HG03342 (cell line): ENCODE data around the gene NEUROG1.
"Not testable (repeated sequence)": the region's sequence is repeated elsewhere in the genome, so short reads cannot be mapped to it uniquely, and the experiment has no call there.

ENCODE experiments used
- ATAC-seq: cut with Tn5 transposase; IDR thresholded peaks from one replicate; pipeline ENCODE4 v1.9.1; 2021; ENCODE audit warnings: mild to moderate bottlenecking, moderate library complexity; ENCODE audit not compliant: unreplicated experiment

The NEUROG1 gene

DNA sequence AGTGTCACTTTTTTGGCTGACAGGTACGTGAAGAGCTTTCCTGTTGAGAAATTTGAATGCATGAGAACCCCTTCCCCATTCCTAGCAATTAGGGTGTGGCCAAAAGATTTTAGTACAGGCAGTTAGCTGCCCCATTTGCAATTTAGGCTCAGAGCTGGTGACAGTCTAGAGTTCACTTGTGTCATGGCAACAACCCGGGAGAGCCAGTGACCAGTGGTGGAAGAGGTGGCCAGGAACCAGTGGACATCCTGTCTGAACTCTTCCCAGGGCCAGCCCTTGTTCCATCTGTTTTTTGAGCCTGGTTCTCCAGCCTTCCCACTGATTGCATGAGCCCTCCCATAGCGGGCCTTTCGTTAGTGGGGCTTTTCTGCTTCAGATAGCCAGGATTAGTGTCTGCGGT lies 2.5 kb upstream of the NEUROG1 start:
- ATAC-seq = no peak

DNA sequence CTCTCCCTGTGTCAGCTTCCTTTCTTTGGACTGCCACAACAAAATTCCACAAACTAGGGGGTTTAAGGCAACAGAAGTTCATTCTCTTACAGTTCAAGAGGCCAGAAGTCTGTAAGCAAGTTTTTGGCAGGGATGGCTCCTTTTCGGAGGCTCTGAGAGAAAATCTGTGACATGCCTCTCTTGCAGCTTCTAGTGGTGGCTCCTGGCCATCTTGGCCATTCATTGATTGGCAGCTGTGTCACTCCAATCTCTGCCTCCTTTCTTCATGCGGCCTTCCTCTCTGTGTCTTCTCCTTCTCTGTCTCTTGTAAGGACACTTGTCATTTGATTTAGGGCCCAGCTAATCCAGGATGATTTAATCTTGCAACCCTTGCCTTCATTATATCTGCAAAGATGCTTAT lies 2.0 kb upstream of the NEUROG1 start:
- ATAC-seq = no peak

DNA sequence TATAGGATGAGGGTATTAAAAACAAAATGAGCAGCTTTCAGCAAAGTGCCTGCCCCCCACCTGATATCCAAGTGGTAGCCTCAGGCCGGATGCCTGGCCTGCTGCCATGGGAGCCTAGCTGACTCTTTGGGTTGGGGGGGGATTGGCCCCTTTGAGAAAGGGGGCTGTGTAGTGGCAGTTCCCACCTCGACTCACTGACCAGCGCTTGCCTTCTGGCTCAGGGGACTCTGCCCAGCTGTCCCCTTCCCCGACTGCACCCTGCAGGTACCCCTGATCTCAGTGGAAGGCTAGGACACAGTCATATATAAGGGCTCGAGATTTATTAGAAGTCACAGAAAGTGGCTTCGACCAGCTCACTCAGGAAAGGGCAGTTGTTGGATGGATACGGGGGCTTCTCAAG lies 1.5 kb upstream of the NEUROG1 start:
- ATAC-seq = no peak

- no peak for ATAC-seq
Observed at GRCh38 chr5:135535420-135535819, 344 bp downstream of the NEUROG1 start.

- ATAC-seq = no peak
Observed at GRCh38 chr5:135534609-135535419, 950 bp downstream of the NEUROG1 start.

GRCh38 chr5:135533794-135534193 lies 2.0 kb downstream of the NEUROG1 start:
- no peak for ATAC-seq

- ATAC-seq = no peak
Observed at GRCh38 chr5:135533334-135533733, 2.4 kb downstream of the NEUROG1 start.

DNA sequence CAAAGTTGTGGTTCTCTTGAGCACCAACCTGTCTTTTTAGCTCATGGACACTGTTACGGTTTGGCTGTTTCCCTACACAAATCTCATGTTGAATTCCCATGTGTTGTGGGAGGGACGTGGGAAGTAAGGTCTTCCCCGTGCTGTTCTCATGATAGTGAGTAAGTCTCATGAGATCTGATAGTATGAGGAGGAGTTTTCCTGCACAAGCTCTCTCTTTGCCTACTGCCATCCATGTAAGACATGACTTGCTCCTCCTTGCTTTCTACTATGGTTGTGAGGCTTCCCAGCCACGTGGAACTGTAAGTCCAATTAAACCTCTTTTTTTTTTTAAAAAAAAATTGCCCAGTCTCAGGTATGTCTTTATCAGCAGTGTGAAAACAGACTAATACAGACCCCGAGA lies 6.2 kb downstream of the NEUROG1 start:
- not testable (repeated sequence) for ATAC-seq

- no peak for ATAC-seq
Observed at GRCh38 chr5:135526924-135527323, 8.8 kb downstream of the NEUROG1 start.

DNA sequence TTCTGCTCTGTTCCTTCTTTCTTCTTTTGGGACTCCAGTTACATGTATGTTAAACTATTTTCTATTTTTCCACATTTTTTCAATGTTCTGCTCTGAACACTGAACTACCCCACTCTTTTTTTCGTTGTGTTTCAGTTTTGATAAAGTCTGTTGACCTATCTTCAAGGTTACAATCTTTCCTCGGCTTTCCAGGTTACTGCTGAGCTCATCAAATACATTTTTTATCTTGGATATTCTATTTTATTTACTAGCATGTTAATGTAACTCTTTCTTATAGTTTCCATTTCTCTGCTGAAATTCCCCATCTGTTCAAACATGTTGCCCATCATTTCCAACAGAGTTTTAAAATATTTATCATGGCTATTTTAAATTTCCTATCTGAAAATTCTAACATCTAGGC lies 13.8 kb downstream of the NEUROG1 start:
- ATAC-seq = no peak

- no peak for ATAC-seq
Observed at GRCh38 chr5:135517631-135518030, 18.1 kb downstream of the NEUROG1 start.

GRCh38 chr5:135514116-135514515 lies 21.6 kb downstream of the NEUROG1 start:
- no peak for ATAC-seq

GRCh38 chr5:135511761-135512575 lies 23.8 kb downstream of the NEUROG1 start:
- ATAC-seq = no peak

GRCh38 chr5:135509995-135510394 lies 25.8 kb downstream of the NEUROG1 start:
- ATAC-seq = no peak

GRCh38 chr5:135508496-135509005 lies 27.2 kb downstream of the NEUROG1 start:
- no peak for ATAC-seq

DNA sequence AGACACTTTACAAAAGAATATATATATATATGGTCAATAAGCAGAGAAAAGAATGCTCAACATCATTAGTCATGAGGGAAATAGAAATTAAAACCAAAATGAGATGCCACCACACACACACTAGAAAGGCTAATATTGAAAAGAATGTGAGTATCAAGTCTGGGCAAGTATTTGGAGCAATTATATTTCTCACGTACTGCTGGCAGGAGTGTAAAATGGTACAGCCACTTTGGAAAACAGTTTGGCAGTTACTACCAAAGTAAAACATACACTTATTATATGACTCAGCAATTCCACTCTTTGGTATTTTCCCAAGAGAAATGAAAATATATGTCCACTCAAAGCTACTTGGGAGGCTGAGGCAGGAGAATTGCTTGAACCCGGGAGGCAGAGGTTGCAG lies 29.8 kb downstream of the NEUROG1 start:
- ATAC-seq = no peak

- no peak for ATAC-seq
Observed at GRCh38 chr5:135504376-135504775, 31.4 kb downstream of the NEUROG1 start.

- no peak for ATAC-seq
Observed at GRCh38 chr5:135503871-135504270, 31.9 kb downstream of the NEUROG1 start.

DNA sequence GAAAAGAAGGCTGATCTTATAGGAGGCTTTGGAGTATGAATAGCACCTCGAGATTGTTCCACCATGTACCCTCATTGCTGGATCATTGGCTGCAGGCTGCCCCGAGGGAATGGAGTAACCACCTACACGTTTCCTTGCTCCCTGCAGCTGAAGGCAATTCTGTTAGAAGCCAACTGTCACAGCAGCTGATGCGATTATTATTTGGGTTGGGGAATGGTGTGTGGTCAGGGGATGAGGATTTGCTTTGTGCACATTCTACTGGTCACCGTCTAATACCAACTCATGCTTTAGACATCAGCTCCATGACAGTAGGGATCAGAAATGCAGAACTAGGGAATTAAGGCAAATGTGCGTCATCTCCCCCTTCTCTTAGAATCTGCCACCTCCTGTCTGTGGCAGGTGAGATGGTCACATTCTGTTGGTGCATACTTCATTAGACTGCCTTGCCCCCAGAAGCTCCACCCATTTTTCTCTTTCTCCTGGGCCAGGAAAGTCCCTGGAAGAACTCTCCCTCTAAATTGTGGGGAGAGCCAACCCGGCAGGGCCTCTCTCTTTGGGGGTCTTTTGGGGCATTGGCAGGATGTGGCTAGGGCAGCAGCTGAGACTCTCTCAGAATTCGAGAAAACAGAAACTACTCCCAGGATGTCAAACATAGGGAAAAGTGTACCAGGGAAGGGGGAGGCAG lies 32.8 kb downstream of the NEUROG1 start:
- no peak for ATAC-seq

DNA sequence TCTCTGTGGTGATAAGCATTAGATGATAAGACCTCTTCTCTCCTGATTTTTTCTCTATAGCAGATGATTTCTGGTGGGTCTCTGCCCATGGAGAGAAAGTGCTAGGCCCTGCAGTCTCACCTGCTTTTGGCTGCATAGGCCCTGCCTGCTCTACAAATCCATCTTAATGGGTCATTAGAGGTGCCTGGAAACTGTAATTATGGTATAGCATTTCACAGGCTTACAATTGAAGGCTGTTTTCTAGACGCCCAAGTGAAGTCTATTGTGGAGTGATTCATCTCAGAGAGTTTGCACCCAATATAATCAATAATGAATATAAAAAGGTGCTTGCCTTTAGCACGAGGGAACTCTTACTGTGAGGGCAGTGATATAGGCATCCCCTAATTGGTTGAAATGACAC lies 33.8 kb downstream of the NEUROG1 start:
- ATAC-seq = no peak

DNA sequence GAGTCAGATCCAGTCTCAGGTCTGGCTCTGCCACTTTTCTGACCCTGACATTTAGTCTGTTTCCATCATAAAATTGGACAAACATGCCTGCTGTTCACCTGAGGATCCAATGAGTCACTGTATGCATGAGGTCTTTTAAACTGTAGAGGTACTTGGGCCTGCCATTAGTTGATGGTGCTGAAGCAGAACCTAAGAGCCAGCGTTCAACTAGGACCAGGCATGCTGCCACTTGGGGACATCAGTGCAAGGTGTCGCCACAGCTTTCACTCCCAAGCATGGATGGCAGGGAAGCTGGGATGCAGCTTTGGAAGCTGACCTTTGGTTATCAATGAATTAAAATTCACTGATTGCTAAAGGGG lies 37.1 kb downstream of the NEUROG1 start:
- no peak for ATAC-seq
